Upper lobe of left lung (tissue), 4 donors: ENCODE data around the gene FXR2.

Source experiments
- CTCF ChIP-seq, 6 experiments: fragments of 450-650 bp in 4 of 6; fragments of 200-600 bp in 2 of 6; sonication (generic) in 2 of 6; IDR thresholded peaks; one replicate each; pipeline ENCODE4 v1.5.1; 2016 to 2019; ENCODE audit warnings: antibody characterized with exemption in 6 of 6
- POLR2A ChIP-seq, 4 donors: fragments of 450-650 bp; IDR thresholded peaks; one replicate each; pipeline ENCODE4 v1.5.1; 2016 to 2017; ENCODE audit warnings: antibody characterized with exemption in 4 of 4, mild to moderate bottlenecking in 2 of 4
- POLR2AphosphoS5 ChIP-seq, 2 donors: sonication (generic); formaldehyde crosslinking; IDR thresholded peaks; one replicate each; pipeline ENCODE4 v1.5.1; 2017; ENCODE audit warnings: antibody characterized with exemption in 2 of 2

GRCh38 chr17:7629939-7630571, 15.4 kb upstream of the FXR2 start, which contains the start of gene SHBG:
- TF ChIP-seq CTCF (IDR thresholded peaks at IDR 0.05) (no peak), POLR2AphosphoS5 (IDR thresholded peaks at IDR 0.05) (no peak), POLR2A (IDR thresholded peaks at IDR 0.05) (no peak)
